A549 (cell line): ENCODE data around the gene SLC39A10. TPM values are rescaled to one million over a fixed set of nuclear protein-coding genes. Genes with fewer than 3 reads are reported as not detected.

Experiments used
- ATAC-seq, 2 experiments: fragments of 200-7000 bp in 1 of 2; fragments of >200 bp in 1 of 2; cut with Nextera tagmentation in 1 of 2; cut with Tn5 transposase in 1 of 2; 3 replicates each; pipeline versions ENCODE4 v1.8.0 to v1.9.1; 2018 to 2020; ENCODE audit warnings: mild to moderate bottlenecking in 1 of 2, moderate library complexity in 1 of 2
- CTCF ChIA-PET: fragments of 300-600 bp; sonication (Branson Sonifier 250); formaldehyde crosslinking; extraction: SDS; loops from one replicate; lab custom pipeline; 2021; ENCODE audit warnings: antibody characterized with exemption, inconsistent platforms; lab: Yijun Ruan, JAX
- POLR2A ChIA-PET: fragments of 350-600 bp; formaldehyde crosslinking; extraction: SDS; loops from one replicate; lab custom pipeline; 2021; ENCODE audit warnings: antibody characterized with exemption, inconsistent platforms; lab: Yijun Ruan, JAX
- DNase-seq, 2 experiments: peaks; one replicate each; pipeline versions ENCODE4 v3.0.0 to v3.0.0-alpha.2; 2011 to 2016; ENCODE audit warnings: low read depth in 1 of 2, low spot score in 1 of 2
- FAIRE-seq: peaks from 2 replicates; lab custom pipeline; 2011; peaks lifted over from hg19 to GRCh38; lab: Jason Lieb, UNC
- H3K27ac ChIP-seq, 2 experiments: fragments of >200 bp; sonication (Bioruptor Twin); formaldehyde crosslinking; 3 replicates each; pipeline ENCODE4 v1.5.1; 2016 to 2017
- H3K4me1 ChIP-seq: fragments of >200 bp; sonication (Bioruptor Twin); formaldehyde crosslinking; 3 replicates; pipeline ENCODE4 v1.6.1; 2016
- H3K4me2 ChIP-seq: fragments of >200 bp; sonication (Bioruptor Twin); formaldehyde crosslinking; 3 replicates; pipeline ENCODE4 v1.6.1; 2016
- H3K4me3 ChIP-seq: fragments of >200 bp; sonication (Bioruptor Twin); formaldehyde crosslinking; 3 replicates; pipeline ENCODE4 v1.5.1; 2016
- H3K9me3 ChIP-seq: fragments of >200 bp; sonication (Bioruptor Twin); formaldehyde crosslinking; 3 replicates; pipeline ENCODE4 v1.6.1; 2016
- ATOH8 ChIP-seq: fragments of 250-450 bp; sonication (Bioruptor Pico); IDR thresholded peaks from 2 replicates; pipeline ENCODE4 v1.5.0; 2020; ENCODE audit warnings: low read depth, mild to moderate bottlenecking, moderate library complexity
- CHD4 ChIP-seq: fragments of 200-600 bp; sonication (generic); IDR thresholded peaks from 2 replicates; pipeline ENCODE4 v1.6.1; 2016; ENCODE audit warnings: antibody characterized with exemption, mild to moderate bottlenecking, borderline replicate concordance
- EHF ChIP-seq: fragments of 250-450 bp; sonication (Bioruptor Pico); IDR thresholded peaks from 2 replicates; pipeline ENCODE4 v1.5.0; 2020; ENCODE audit warnings: mild to moderate bottlenecking
- EHMT2 ChIP-seq: fragments of 200-600 bp; sonication (generic); IDR thresholded peaks from 2 replicates; pipeline ENCODE4 v1.6.1; 2016; ENCODE audit warnings: antibody characterized with exemption, low read depth, mild to moderate bottlenecking, moderate library complexity
- ELK1 ChIP-seq: fragments of 150-350 bp; IDR thresholded peaks from 2 replicates; pipeline ENCODE4 v1.6.1; 2014; ENCODE audit warnings: low read depth, mild to moderate bottlenecking, low read length
- ESRRA ChIP-seq: fragments of 150-350 bp; IDR thresholded peaks from 2 replicates; pipeline ENCODE4 v1.6.1; 2014; ENCODE audit warnings: mild to moderate bottlenecking, low read length, borderline replicate concordance
- GATA3 ChIP-seq: IDR thresholded peaks from 2 replicates; pipeline ENCODE4 v1.6.1; 2012; ENCODE audit warnings: borderline replicate concordance
- HDAC2 ChIP-seq: fragments of 200-600 bp; sonication (generic); IDR thresholded peaks from 2 replicates; pipeline ENCODE4 v1.6.1; 2016
- HES2 ChIP-seq: fragments of >200 bp; sonication (Bioruptor Twin); formaldehyde crosslinking; IDR thresholded peaks from 2 replicates; pipeline ENCODE4 v1.6.1; 2016
- HEYL ChIP-seq: fragments of 250-450 bp; sonication (Bioruptor Pico); IDR thresholded peaks from 2 replicates; pipeline ENCODE4 v1.8.0; 2021; ENCODE audit warnings: mild to moderate bottlenecking, moderate library complexity
- HOXA7 ChIP-seq: fragments of 250-450 bp; sonication (Bioruptor Pico); IDR thresholded peaks from 2 replicates; pipeline ENCODE4 v1.5.0; 2020; ENCODE audit warnings: mild to moderate bottlenecking, moderate library complexity
- HOXB13 ChIP-seq: fragments of 250-450 bp; sonication (Bioruptor Pico); IDR thresholded peaks from 2 replicates; pipeline ENCODE4 v1.5.0; 2020; ENCODE audit warnings: low read depth, mild to moderate bottlenecking, moderate library complexity
- KDM5A ChIP-seq: fragments of 200-600 bp; sonication (generic); IDR thresholded peaks from 2 replicates; pipeline ENCODE4 v1.6.1; 2016; ENCODE audit warnings: antibody characterized with exemption, mild to moderate bottlenecking
- MAZ ChIP-seq: fragments of 150-350 bp; IDR thresholded peaks from 2 replicates; pipeline ENCODE4 v1.6.1; 2014; ENCODE audit warnings: antibody characterized with exemption, low read depth, low read length, borderline replicate concordance
- MYC ChIP-seq: IDR thresholded peaks from 2 replicates; pipeline ENCODE4 v1.6.1; 2012; ENCODE audit warnings: mild to moderate bottlenecking, inconsistent platforms, low read length, improper control_type of control experiment, borderline replicate concordance
- NFE2L2 ChIP-seq: fragments of 150-350 bp; conservative IDR thresholded peaks from 2 replicates; pipeline ENCODE4 v1.6.1; 2014; ENCODE audit warnings: low read length
- NR3C1 ChIP-seq: fragments of >200 bp; sonication (Bioruptor Twin); formaldehyde crosslinking; IDR thresholded peaks from 3 replicates; pipeline ENCODE4 v1.6.1; 2017
- PHF8 ChIP-seq: fragments of 200-600 bp; sonication (generic); IDR thresholded peaks from 2 replicates; pipeline ENCODE4 v1.6.1; 2016; ENCODE audit warnings: low read depth, mild to moderate bottlenecking, antibody characterized with exemption, moderate library complexity, borderline replicate concordance
- POLR2A ChIP-seq: IDR thresholded peaks from 2 replicates; pipeline ENCODE4 v1.6.1; 2012; ENCODE audit warnings: mild to moderate bottlenecking, low read length
- RARB ChIP-seq: fragments of 250-450 bp; sonication (Bioruptor Pico); IDR thresholded peaks from 2 replicates; pipeline ENCODE4 v1.8.0; 2021; ENCODE audit warnings: mild to moderate bottlenecking, moderate library complexity
- RCOR1 ChIP-seq: fragments of 150-350 bp; IDR thresholded peaks from 2 replicates; pipeline ENCODE4 v1.6.1; 2014; ENCODE audit warnings: antibody characterized with exemption, low read length, low read depth
- REST ChIP-seq: fragments of 200-600 bp; sonication (generic); IDR thresholded peaks from 2 replicates; pipeline ENCODE4 v1.6.1; 2016; ENCODE audit warnings: antibody characterized with exemption, mild to moderate bottlenecking, moderate library complexity
- RNF2 ChIP-seq: fragments of 200-600 bp; sonication (generic); IDR thresholded peaks from 2 replicates; pipeline ENCODE4 v1.6.1; 2016; ENCODE audit warnings: low read depth, mild to moderate bottlenecking, antibody characterized with exemption, moderate library complexity, borderline replicate concordance
- SMC3 ChIP-seq: fragments of >200 bp; sonication (Bioruptor Twin); formaldehyde crosslinking; IDR thresholded peaks from 3 replicates; pipeline ENCODE4 v1.6.1; 2018; ENCODE audit warnings: inconsistent platforms
- SREBF2 ChIP-seq: fragments of 450-650 bp; IDR thresholded peaks from 2 replicates; pipeline ENCODE4 v1.6.1; 2014; ENCODE audit warnings: mild to moderate bottlenecking, moderate library complexity
- TP53 ChIP-seq: fragments of 250-450 bp; sonication (Bioruptor Pico); IDR thresholded peaks from 2 replicates; pipeline ENCODE4 v1.5.0; 2021; ENCODE audit warnings: mild to moderate bottlenecking, moderate library complexity
- ZC3H11A ChIP-seq: fragments of 450-650 bp; IDR thresholded peaks from 2 replicates; pipeline ENCODE4 v1.6.1; 2014; ENCODE audit warnings: antibody characterized with exemption, mild to moderate bottlenecking
- ZNF302 ChIP-seq: fragments of 250-450 bp; sonication (Bioruptor Pico); IDR thresholded peaks from 2 replicates; pipeline ENCODE4 v1.9.0; 2021; ENCODE audit warnings: inconsistent platforms, mild to moderate bottlenecking, moderate library complexity
- ZSCAN20 ChIP-seq: fragments of 250-450 bp; sonication (Bioruptor Pico); IDR thresholded peaks from 2 replicates; pipeline ENCODE4 v1.8.0; 2022; ENCODE audit warnings: mild to moderate bottlenecking, moderate library complexity
- WGBS: methylation state at CpG from one replicate; pipeline ENCODE4 v1.1.6; 2017; ENCODE audit errors: missing lambda C conversion rate; 5-methylcytosine and 5-hydroxymethylcytosine counted together
- polyA minus RNA-seq: library from RNA; depleted of rRNA, polyadenylated mRNA; stranded (reverse); fragments of >200 nt; gene quantifications from 2 replicates; pipeline ENCODE4 v1.2.3, GENCODE V29; 2011; rRNA and poly(A)+ RNA removed
- polyA plus RNA-seq, 4 experiments: library from polyadenylated mRNA; depleted of rRNA in 3 of 4; stranded (reverse); fragments of >200 nt; fragmentation: RNase III in 1 of 4; extraction: RNeasy Plus Mini Kit Qiagen cat#74134 plus additional on column Dnase treatment in 1 of 4; gene quantifications; 2 replicates in 3 of 4; 3 replicates in 1 of 4; pipeline ENCODE4 v1.2.3, GENCODE V29; 2011 to 2017
- TF ChIP-seq, protein P1 (sequence below): fragments of >200 bp; sonication (Bioruptor Twin); formaldehyde crosslinking; IDR thresholded peaks from 3 replicates; pipeline ENCODE4 v1.5.1; 2016
- TF ChIP-seq, protein P2 (sequence below): fragments of 450-650 bp; IDR thresholded peaks from 2 replicates; pipeline ENCODE4 v1.6.1; 2014; ENCODE audit warnings: antibody characterized with exemption

The SLC39A10 gene
- polyA plus RNA-seq (2011; rRNA removed) (34.2 and 42.6 TPM in 2 replicates), polyA plus RNA-seq (2017; fragmentation: RNase III; extraction: RNeasy Plus Mini Kit Qiagen cat#74134 plus additional on column Dnase treatment) (33.9 to 38.4 TPM (median 36.2 TPM) in 3 replicates), polyA minus RNA-seq (46.6 and 53.4 TPM in 2 replicates)
- polyA plus RNA-seq (2012; cell fraction: cytosol; rRNA removed): 6.6 and 7.1 TPM in 2 replicates
- polyA plus RNA-seq (2012; cell fraction: nucleus; rRNA removed): 8.0 and 10.7 TPM in 2 replicates

DNA sequence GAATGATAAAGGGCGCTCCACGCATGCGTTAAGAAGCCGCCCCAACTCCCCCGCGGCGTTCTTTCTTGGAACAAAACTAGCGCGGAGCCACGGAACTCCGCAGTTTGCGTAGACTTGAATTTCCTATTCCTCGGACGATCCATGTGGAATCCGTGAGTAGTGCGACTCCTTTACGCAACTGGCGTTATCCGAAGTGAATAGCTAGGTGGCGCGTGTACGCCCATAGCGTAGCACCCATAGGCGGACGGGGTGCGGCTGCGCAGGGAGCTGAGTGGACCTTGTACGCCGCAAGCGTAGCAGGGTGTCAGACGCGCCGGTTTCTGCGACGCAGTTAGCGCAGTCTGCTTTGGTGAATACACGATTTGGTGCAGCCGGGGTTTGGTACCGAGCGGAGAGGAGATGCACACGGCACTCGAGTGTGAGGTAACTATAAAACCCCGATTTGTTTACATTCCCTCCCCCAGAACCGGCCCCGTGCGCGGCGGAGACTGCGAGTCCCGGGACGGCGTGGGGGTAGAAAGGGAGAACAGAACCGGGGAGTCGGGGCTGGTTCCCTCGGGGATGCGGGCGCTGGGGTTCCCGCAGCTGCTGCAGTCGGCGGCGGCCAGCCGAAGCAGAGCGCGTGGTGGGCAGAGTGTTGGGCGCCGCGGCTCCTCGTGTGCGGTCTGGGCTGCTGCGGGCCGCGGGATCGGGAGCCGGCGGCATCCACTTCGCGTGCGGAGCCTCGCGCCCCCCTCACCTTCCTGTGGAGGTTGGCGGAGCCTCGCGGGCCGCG is at the start of gene SLC39A10:
Gene SLC39A10, plus strand, starts transcription at position 368 of the 775 bp plus-strand sequence. CDS start 22,817 bp downstream, outside the sequence.
- ChIA-PET POLR2A (interaction anchor here (0.6 to 2.8 kb wide), 23 partner anchors 9 to 1111 kb away, joined by 3 to 47 read pairs (median 6); partner anchors contain the start of gene DNAH7), CTCF (interaction anchor here (0.6 to 1.4 kb wide), 4 partner anchors 16 to 111 kb away, joined by 3 to 7 read pairs (median 4); no protein-coding TSS in a partner anchor)
- FAIRE-seq (peak; percentile 95), DNase-seq (peak; percentile 77 to 98), ATAC-seq (peak; percentile 85 to 88)
- H3K27ac ChIP-seq: peak within 1 kb of the TSS; percentile 99
- peaks cover 33% of the 10 kb centered on the region for H3K4me1 ChIP-seq
- peak within 1 kb of the TSS; percentile 85 for H3K4me2 ChIP-seq
- H3K9me3 ChIP-seq: no peaks in the 10 kb centered on the region
- H3K4me3 ChIP-seq: peak within 1 kb of the TSS; percentile 95
- 2% methylated on average over 61 of the region's 85 CpGs for WGBS
- TF ChIP-seq HES2 (no peak), POLR2A (peak; percentile 79), ELK1 (no peak), RNF2 (no peak), PHF8 (peak; percentile 75), TP53 (CRISPR knock-in tag) (0 out of 2 replicates have a peak, but pooled peaks have one; percentile 62), HOXB13 (CRISPR knock-in tag) (no peak), SMC3 (no peak), GATA3 (no peak; the same call in 1 of the 2 replicates), REST (no peak; the same call in 1 of the 2 replicates), EHF (CRISPR knock-in tag) (no peak), MYC (no peak), RCOR1 (no peak), ZC3H11A (no peak), NFE2L2 (no peak), KDM5A (no peak), ESRRA (0 out of 2 replicates have a peak, but pooled peaks have one; percentile 10), HOXA7 (CRISPR knock-in tag) (no peak; the same call in 1 of the 2 replicates), CHD4 (no peak), ATOH8 (CRISPR knock-in tag) (peak; percentile 10; the same call in 1 of the 2 replicates), SREBF2 (no peak), ZSCAN20 (CRISPR knock-in tag) (no peak), RARB (CRISPR knock-in tag) (no peak), NR3C1 (no peak), EHMT2 (no peak), ZNF302 (no peak), HEYL (CRISPR knock-in tag) (no peak), MAZ (no peak), HDAC2 (no peak)
- TF ChIP-seq, protein P1, sequence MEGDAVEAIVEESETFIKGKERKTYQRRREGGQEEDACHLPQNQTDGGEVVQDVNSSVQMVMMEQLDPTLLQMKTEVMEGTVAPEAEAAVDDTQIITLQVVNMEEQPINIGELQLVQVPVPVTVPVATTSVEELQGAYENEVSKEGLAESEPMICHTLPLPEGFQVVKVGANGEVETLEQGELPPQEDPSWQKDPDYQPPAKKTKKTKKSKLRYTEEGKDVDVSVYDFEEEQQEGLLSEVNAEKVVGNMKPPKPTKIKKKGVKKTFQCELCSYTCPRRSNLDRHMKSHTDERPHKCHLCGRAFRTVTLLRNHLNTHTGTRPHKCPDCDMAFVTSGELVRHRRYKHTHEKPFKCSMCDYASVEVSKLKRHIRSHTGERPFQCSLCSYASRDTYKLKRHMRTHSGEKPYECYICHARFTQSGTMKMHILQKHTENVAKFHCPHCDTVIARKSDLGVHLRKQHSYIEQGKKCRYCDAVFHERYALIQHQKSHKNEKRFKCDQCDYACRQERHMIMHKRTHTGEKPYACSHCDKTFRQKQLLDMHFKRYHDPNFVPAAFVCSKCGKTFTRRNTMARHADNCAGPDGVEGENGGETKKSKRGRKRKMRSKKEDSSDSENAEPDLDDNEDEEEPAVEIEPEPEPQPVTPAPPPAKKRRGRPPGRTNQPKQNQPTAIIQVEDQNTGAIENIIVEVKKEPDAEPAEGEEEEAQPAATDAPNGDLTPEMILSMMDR: no peak
- TF ChIP-seq, protein P2, sequence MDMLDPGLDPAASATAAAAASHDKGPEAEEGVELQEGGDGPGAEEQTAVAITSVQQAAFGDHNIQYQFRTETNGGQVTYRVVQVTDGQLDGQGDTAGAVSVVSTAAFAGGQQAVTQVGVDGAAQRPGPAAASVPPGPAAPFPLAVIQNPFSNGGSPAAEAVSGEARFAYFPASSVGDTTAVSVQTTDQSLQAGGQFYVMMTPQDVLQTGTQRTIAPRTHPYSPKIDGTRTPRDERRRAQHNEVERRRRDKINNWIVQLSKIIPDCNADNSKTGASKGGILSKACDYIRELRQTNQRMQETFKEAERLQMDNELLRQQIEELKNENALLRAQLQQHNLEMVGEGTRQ: no peak
